ENCODE measurements around the gene COBLL1.

The COBLL1 gene

DNA sequence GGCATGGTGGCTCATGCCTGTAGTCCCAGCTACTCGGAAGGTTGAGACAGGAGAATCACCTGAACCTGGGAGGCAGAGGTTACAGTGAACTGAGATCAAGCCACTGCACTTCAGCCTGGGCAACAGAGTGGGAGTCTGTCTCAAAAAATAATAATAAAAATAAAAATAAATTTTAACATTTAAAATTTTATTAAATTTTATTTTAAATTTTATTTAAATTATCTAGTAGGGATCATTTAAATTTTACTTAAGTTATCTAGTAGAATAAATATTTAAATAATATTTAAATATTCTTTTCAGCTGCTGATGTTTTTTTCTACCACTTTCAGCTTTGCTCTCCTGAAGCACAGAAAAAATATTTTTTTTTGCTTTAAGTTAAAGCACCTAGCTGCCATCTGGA, 10.4 kb downstream of the COBLL1 start:
- Histone ChIP-seq H3K4me3 (ENCODE audit: low read length) (no peak overlapping the region), H3K9me3 (ENCODE audit: control insufficient read depth, low read length) (no peaks in the 10 kb centered on the region), H3K4me1 (ENCODE audit: control insufficient read depth, insufficient read depth, low read length) (peaks cover 9% of the 10 kb centered on the region), H3K36me3 (ENCODE audit: control insufficient read depth, insufficient read depth, low read length) (no peaks in the 10 kb centered on the region), H3K27me3 (ENCODE audit: control insufficient read depth, insufficient read depth, low read length) (no peaks in the 10 kb centered on the region), H3K9ac (ENCODE audit: low read length) (no peak overlapping the region)

DNA sequence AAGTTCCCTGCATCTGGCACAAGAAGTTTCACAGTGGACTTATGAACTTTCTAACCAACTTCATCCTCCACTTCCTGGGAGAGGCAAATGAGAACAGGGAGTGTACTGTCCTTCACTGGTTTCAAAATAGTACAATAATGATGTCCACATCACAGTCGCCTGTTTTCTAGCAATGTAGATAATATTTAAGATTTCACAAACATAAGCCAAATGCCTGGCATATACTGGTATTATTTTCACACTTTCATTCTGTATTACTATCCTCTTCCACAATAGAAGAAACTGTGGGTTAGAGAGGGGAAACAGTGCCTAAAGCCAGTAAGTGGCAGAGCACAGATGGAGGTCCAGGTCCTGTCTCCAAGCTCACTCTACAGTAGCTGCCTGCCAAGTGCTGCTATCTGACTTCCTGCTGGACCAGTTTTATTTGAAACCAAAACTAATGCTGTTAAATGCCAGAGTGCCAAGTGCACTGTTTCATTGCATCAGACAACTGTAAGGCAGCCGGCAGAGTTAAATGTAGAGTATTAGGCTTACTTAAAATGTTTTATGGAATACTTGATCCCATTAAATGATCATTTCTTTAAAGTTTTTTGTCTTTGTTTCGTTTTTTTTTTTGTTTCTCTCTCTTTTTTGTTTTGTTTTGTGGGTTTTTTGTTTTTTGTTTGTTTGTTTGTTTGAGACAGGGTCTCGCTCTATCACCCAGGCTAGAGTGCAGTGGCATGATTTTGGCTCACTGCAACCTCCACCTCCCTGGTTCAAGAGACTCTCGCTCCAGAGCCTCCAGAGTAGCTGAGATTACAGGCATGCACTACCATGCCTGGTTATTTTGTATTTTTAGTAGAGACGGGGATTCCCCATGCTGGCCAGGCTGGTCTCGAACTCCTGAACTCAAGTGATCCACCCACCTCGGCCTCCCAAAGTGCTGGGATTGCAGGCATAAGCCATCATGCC, 15.1 kb downstream of the COBLL1 start:
- H3K9me3 ChIP-seq (ENCODE audit: control insufficient read depth, low read length): no peaks in the 10 kb centered on the region
- peak overlapping the region; percentile 42 for H3K9ac ChIP-seq (ENCODE audit: low read length)
- no peaks in the 10 kb centered on the region for H3K27me3 ChIP-seq (ENCODE audit: control insufficient read depth, insufficient read depth, low read length)
- peaks cover 14% of the 10 kb centered on the region for H3K4me1 ChIP-seq (ENCODE audit: control insufficient read depth, insufficient read depth, low read length)
- H3K36me3 ChIP-seq (ENCODE audit: control insufficient read depth, insufficient read depth, low read length): no peaks in the 10 kb centered on the region
- no peak overlapping the region for H3K4me3 ChIP-seq (ENCODE audit: low read length)

DNA sequence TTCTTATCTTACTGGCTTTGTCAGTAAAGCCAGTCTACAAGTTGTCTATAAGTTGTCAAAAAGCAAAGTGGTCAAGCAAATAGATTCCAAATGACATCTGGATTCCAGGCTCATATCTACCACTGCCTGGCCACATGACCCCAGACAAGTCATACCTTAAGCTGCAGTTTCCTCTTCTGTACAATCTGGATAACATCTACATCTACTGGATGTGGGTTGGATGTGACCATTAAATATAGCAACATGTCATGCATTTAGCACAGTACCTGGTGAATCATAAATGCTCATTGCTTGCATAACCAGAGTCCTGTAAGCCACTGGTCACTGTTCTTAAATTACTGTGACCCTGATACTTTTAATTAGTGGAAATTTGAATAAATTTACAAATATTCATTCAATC, 16.8 kb downstream of the COBLL1 start:
- Histone ChIP-seq H3K36me3 (ENCODE audit: control insufficient read depth, insufficient read depth, low read length) (no peaks in the 10 kb centered on the region), H3K27me3 (ENCODE audit: control insufficient read depth, insufficient read depth, low read length) (no peaks in the 10 kb centered on the region), H3K9ac (ENCODE audit: low read length) (no peak overlapping the region), H3K4me1 (ENCODE audit: control insufficient read depth, insufficient read depth, low read length) (peaks cover 14% of the 10 kb centered on the region), H3K9me3 (ENCODE audit: control insufficient read depth, low read length) (no peaks in the 10 kb centered on the region), H3K4me3 (ENCODE audit: low read length) (no peak overlapping the region)

DNA sequence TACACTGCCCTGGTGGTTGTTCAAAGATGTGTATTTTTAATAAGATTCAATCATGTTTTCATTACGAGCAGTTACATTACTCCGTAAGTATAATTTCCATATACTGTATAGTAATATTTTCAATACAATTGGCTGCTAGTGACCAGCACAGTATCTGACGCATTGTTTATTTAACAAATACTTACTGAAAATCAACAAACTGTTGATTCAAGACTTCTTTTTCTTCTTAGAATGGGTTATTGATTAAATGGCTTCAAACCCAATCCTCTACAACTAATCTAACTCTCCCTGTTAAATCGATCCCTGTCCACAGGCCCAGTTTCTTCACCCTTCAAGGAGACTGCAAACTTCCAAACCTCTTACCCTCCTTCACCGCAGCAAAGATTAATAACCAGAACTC, 18.5 kb downstream of the COBLL1 start:
- Histone ChIP-seq H3K9me3 (ENCODE audit: control insufficient read depth, low read length) (no peaks in the 10 kb centered on the region), H3K4me3 (ENCODE audit: low read length) (no peak overlapping the region), H3K36me3 (ENCODE audit: control insufficient read depth, insufficient read depth, low read length) (no peaks in the 10 kb centered on the region), H3K9ac (ENCODE audit: low read length) (no peak overlapping the region), H3K27me3 (ENCODE audit: control insufficient read depth, insufficient read depth, low read length) (no peaks in the 10 kb centered on the region), H3K4me1 (ENCODE audit: control insufficient read depth, insufficient read depth, low read length) (peaks cover 14% of the 10 kb centered on the region)

DNA sequence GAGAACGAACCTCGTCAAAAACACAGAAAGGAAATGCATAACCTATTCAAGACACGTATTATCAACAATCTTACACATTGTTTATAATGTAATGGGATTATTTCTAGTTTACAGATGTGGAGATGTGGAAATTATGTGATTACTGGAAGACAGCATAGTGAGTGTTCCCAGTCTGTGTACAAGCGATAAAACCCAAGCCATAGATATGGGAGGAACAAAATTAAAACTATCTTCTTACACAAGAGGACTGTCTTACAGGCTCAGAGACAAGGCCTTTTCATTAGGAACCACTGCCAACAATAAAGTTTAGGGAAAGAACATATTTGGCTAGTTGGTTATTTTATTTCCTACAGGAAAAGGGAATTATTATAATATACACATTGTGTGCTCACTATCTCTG, 20.3 kb downstream of the COBLL1 start:
- H3K27me3 ChIP-seq (ENCODE audit: control insufficient read depth, insufficient read depth, low read length): no peaks in the 10 kb centered on the region
- H3K9me3 ChIP-seq (ENCODE audit: control insufficient read depth, low read length): no peaks in the 10 kb centered on the region
- H3K4me1 ChIP-seq (ENCODE audit: control insufficient read depth, insufficient read depth, low read length): peaks cover 7% of the 10 kb centered on the region
- H3K9ac ChIP-seq (ENCODE audit: low read length): no peak overlapping the region
- no peaks in the 10 kb centered on the region for H3K36me3 ChIP-seq (ENCODE audit: control insufficient read depth, insufficient read depth, low read length)
- H3K4me3 ChIP-seq (ENCODE audit: low read length): no peak overlapping the region

DNA sequence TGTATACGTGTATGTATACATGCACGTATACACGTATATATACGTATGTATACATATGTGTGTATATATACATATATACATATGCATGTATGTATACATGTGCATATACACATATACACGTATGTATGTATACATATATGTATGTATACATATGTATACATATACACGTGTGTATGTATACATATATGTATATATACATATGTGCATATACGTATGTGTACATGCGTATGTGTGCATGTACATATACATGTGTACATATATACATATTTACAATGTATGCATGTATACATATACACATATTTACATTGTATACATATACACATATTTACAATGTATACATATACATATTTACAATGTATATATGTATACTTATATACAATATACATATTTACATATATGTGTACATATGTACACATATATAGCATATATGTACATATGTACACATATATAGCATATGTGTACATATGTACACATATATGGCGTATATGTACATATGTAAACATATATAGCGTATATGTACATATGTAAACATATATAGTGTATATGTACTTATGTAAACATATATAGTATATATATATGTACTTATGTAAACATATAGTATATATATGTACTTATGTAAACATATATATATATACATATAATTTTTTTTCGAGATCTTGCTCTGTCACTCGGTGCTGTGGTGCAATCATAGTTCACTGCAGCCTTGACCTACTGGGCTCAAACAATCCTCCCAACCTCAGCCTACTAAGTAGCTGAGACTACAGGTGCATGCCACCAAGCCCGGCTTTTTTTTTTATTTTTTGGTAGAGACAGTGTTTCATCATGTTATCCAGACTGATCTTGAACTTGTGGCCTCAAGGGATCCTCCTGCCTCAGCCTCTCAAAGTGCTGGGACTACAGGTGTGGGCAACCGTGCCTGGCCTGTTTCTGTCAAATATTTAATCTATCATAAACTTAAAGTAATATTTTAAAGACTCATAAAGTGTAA, 23.2 kb downstream of the COBLL1 start:
- no peak overlapping the region for H3K4me3 ChIP-seq (ENCODE audit: low read length)
- no peaks in the 10 kb centered on the region for H3K27me3 ChIP-seq (ENCODE audit: control insufficient read depth, insufficient read depth, low read length)
- H3K9ac ChIP-seq (ENCODE audit: low read length): no peak overlapping the region
- H3K4me1 ChIP-seq (ENCODE audit: control insufficient read depth, insufficient read depth, low read length): no peaks in the 10 kb centered on the region
- no peaks in the 10 kb centered on the region for H3K9me3 ChIP-seq (ENCODE audit: control insufficient read depth, low read length)
- H3K36me3 ChIP-seq (ENCODE audit: control insufficient read depth, insufficient read depth, low read length): no peaks in the 10 kb centered on the region

DNA sequence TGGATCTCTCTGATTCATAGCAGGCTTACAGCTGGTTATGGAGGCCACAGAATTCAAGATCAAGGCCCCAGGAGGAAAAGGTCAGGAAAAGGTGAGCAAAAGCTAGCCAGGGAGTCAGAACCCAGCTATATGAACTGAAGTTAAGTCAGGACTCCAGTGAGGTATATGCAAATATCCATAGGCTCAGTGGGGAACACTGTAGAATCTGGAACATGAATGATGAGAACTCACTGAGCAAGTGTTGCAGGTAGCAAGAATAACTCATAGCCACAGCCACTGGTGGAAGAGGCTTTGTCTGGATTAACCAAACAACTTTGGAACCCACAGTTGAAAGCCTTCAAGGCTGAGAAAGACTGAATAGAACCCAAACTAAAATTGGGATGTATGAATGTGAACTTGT, 24.7 kb downstream of the COBLL1 start:
- no peaks in the 10 kb centered on the region for H3K4me1 ChIP-seq (ENCODE audit: control insufficient read depth, insufficient read depth, low read length)
- H3K36me3 ChIP-seq (ENCODE audit: control insufficient read depth, insufficient read depth, low read length): no peaks in the 10 kb centered on the region
- no peak overlapping the region for H3K4me3 ChIP-seq (ENCODE audit: low read length)
- H3K9me3 ChIP-seq (ENCODE audit: control insufficient read depth, low read length): no peaks in the 10 kb centered on the region
- H3K27me3 ChIP-seq (ENCODE audit: control insufficient read depth, insufficient read depth, low read length): no peaks in the 10 kb centered on the region
- no peak overlapping the region for H3K9ac ChIP-seq (ENCODE audit: low read length)

DNA sequence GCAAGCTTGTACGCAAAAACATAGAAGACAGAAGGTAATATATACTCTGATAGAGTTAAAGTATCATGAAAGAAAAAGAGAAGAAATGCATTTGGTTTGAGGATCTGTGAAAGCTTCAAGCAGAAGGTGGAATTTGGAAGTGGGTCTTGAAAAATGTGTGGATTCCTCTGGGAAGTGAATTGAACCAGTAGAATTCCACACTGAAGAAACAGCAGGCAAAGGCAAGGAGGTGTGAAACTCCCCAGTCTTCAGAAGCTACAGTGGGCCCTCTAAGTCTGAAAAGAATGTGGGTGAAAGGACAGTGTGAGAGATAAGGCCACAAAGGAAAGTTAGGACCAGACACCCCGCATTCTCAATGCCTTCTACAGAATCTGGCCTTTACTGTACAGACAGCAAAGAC, 25.6 kb downstream of the COBLL1 start:
- no peak overlapping the region for H3K9ac ChIP-seq (ENCODE audit: low read length)
- no peaks in the 10 kb centered on the region for H3K27me3 ChIP-seq (ENCODE audit: control insufficient read depth, insufficient read depth, low read length)
- H3K4me1 ChIP-seq (ENCODE audit: control insufficient read depth, insufficient read depth, low read length): no peaks in the 10 kb centered on the region
- H3K9me3 ChIP-seq (ENCODE audit: control insufficient read depth, low read length): no peaks in the 10 kb centered on the region
- H3K36me3 ChIP-seq (ENCODE audit: control insufficient read depth, insufficient read depth, low read length): no peaks in the 10 kb centered on the region
- no peak overlapping the region for H3K4me3 ChIP-seq (ENCODE audit: low read length)

DNA sequence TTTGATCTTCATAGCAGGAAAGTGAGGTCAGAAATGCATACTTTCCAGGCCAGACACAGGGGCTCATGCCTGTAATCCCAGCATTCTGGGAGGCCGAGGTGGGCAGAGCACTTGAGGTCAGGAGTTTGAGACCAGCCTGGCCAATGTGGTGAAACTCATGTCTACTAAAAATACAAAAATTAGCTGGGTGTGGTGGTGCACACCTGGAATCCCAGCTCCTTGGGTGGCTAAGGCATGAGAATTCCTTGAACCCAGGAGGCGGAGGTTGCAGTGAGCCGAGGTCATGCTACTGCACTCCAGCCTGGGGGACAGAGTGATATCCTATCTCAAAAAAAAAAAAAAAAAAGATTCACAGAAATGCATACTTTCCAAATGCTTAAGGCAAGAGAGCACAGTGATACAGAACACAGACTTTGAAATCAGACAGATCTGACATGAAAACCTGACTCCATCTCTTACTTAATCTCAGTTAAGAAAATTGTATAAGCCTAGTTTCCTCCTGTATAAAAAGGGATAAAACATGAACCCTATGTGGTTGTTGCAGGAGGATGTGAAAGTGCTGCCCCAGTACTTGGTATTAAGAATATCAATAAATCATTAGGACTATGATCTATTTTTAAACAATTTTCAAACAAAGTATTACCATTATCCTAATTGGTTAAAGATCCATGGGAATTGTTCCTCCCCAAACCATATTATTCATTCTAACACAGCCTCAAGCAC, 26.4 kb downstream of the COBLL1 start:
- Histone ChIP-seq H3K36me3 (ENCODE audit: control insufficient read depth, insufficient read depth, low read length) (no peaks in the 10 kb centered on the region), H3K9ac (ENCODE audit: low read length) (no peak overlapping the region), H3K9me3 (ENCODE audit: control insufficient read depth, low read length) (no peaks in the 10 kb centered on the region), H3K4me1 (ENCODE audit: control insufficient read depth, insufficient read depth, low read length) (no peaks in the 10 kb centered on the region), H3K4me3 (ENCODE audit: low read length) (no peak overlapping the region), H3K27me3 (ENCODE audit: control insufficient read depth, insufficient read depth, low read length) (no peaks in the 10 kb centered on the region)

DNA sequence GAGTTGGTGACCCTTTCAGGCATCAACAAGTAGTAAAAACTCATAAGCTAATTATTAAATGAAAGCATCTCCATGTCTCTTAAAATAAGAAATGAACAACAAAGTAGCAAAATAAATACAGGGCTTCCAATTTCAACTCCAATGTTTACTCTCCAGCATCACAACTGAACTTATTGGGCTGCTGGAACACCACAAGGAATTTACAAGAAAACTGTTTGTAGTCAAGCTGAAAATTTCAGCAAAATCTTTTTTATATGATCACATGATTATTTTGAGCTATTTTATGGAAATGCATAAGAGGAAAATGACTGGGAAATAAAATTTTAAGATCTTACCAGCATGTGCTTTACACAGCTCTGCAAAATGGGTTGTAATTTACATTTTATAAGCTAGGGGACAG, 28.1 kb downstream of the COBLL1 start:
- H3K4me3 ChIP-seq (ENCODE audit: low read length): no peak overlapping the region
- no peak overlapping the region for H3K9ac ChIP-seq (ENCODE audit: low read length)
- no peaks in the 10 kb centered on the region for H3K4me1 ChIP-seq (ENCODE audit: control insufficient read depth, insufficient read depth, low read length)
- H3K36me3 ChIP-seq (ENCODE audit: control insufficient read depth, insufficient read depth, low read length): no peaks in the 10 kb centered on the region
- H3K27me3 ChIP-seq (ENCODE audit: control insufficient read depth, insufficient read depth, low read length): no peaks in the 10 kb centered on the region
- no peaks in the 10 kb centered on the region for H3K9me3 ChIP-seq (ENCODE audit: control insufficient read depth, low read length)

DNA sequence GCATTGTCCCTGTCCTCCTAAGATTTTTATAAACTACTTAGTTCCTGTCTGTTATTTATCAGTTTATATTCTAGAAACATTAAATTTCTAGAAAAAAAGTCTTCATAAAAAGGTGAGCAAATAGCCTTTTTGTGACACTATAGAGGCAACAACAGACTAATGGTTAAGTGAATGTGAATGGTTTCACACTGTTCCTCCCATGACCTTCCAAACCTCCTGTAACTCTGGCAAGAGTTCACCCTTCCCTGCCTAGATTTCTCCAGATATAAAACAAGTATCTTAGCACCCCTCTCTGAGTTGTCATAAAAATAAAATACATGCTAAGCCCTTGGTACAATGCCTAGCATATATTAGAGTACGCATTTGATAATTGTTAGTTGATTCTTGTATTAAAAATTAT, 29.2 kb downstream of the COBLL1 start:
- no peaks in the 10 kb centered on the region for H3K4me1 ChIP-seq (ENCODE audit: control insufficient read depth, insufficient read depth, low read length)
- H3K36me3 ChIP-seq (ENCODE audit: control insufficient read depth, insufficient read depth, low read length): no peaks in the 10 kb centered on the region
- no peaks in the 10 kb centered on the region for H3K9me3 ChIP-seq (ENCODE audit: control insufficient read depth, low read length)
- no peaks in the 10 kb centered on the region for H3K27me3 ChIP-seq (ENCODE audit: control insufficient read depth, insufficient read depth, low read length)
- no peak overlapping the region for H3K9ac ChIP-seq (ENCODE audit: low read length)
- no peak overlapping the region for H3K4me3 ChIP-seq (ENCODE audit: low read length)
